HepG2 (cell line): ENCODE data around the gene ALDH4A1. TPM values are rescaled to one million over a fixed set of nuclear protein-coding genes. Genes with fewer than 3 reads are reported as not detected.
A peak's percentile ranks its signal among the peaks of the same experiment; 100 is the strongest.

Experiments used
- ARNT2 ChIP-seq: sonication (generic); formaldehyde crosslinking; IDR thresholded peaks from 2 replicates; pipeline ENCODE4 v1.8.0; 2022; ENCODE audit warnings: mild to moderate bottlenecking, low read depth, missing genetic modification reagents, moderate library complexity
- ATAD3A ChIP-seq: sonication (generic); formaldehyde crosslinking; IDR thresholded peaks from 2 replicates; pipeline ENCODE4 v1.4.0; 2020; ENCODE audit warnings: missing genetic modification reagents
- BCL6 ChIP-seq: IDR thresholded peaks from 2 replicates; pipeline ENCODE4 v1.6.1; 2016; ENCODE audit warnings: missing genetic modification reagents, missing compliant biosample characterization
- BORCS8-MEF2B ChIP-seq: sonication (generic); formaldehyde crosslinking; IDR thresholded peaks from 2 replicates; pipeline ENCODE4 v1.8.0; 2022; ENCODE audit warnings: mild to moderate bottlenecking, missing genetic modification reagents
- GATAD1 ChIP-seq: IDR thresholded peaks from 2 replicates; pipeline ENCODE4 v1.6.1; 2016; ENCODE audit warnings: missing genetic modification reagents, missing compliant biosample characterization
- HCFC1 ChIP-seq: fragments of 150-350 bp; IDR thresholded peaks from 2 replicates; pipeline ENCODE4 v1.6.1; 2014; ENCODE audit warnings: low read depth, low read length
- HOXA5 ChIP-seq: sonication (generic); formaldehyde crosslinking; IDR thresholded peaks from 2 replicates; pipeline ENCODE4 v1.4.0; 2020; ENCODE audit warnings: missing genetic modification reagents
- MAFK ChIP-seq, 2 experiments: IDR thresholded peaks in 1 of 2; conservative IDR thresholded peaks in 1 of 2; 2 replicates each; pipeline ENCODE4 v1.6.1; 2011; ENCODE audit warnings: improper control_type of control experiment in 2 of 2, low read length in 2 of 2
- MXD4 ChIP-seq: IDR thresholded peaks from 2 replicates; pipeline ENCODE4 v1.6.1; 2016; ENCODE audit warnings: mild to moderate bottlenecking, missing biosample characterization, missing genetic modification reagents
- NFE2 ChIP-seq: sonication (generic); formaldehyde crosslinking; IDR thresholded peaks from 2 replicates; pipeline ENCODE4 v1.4.0; 2020; ENCODE audit warnings: missing genetic modification reagents
- NFE2L1 ChIP-seq: sonication (generic); formaldehyde crosslinking; IDR thresholded peaks from 2 replicates; pipeline ENCODE4 v1.4.0; 2020; ENCODE audit warnings: missing genetic modification reagents, mild to moderate bottlenecking, borderline replicate concordance
- SSRP1 ChIP-seq: IDR thresholded peaks from 2 replicates; pipeline ENCODE4 v1.6.1; 2016; ENCODE audit warnings: control low read depth
- STAT5B ChIP-seq: sonication (generic); formaldehyde crosslinking; IDR thresholded peaks from 2 replicates; pipeline ENCODE4 v1.4.0; 2020; ENCODE audit warnings: missing genetic modification reagents
- TAF15 ChIP-seq: fragments of 200-400 bp; formaldehyde crosslinking; IDR thresholded peaks from one replicate; pipeline ENCODE4 v1.6.1; 2018; ENCODE audit warnings: mild to moderate bottlenecking, low read depth, low read length; ENCODE audit not compliant: poor library complexity, severe bottlenecking
- YEATS4 ChIP-seq: sonication (generic); formaldehyde crosslinking; IDR thresholded peaks from 2 replicates; pipeline ENCODE4 v1.4.0; 2020; ENCODE audit warnings: missing genetic modification reagents, borderline replicate concordance
- ZMYM2 ChIP-seq: sonication (generic); formaldehyde crosslinking; IDR thresholded peaks from 2 replicates; pipeline ENCODE4 v1.8.0; 2022; ENCODE audit warnings: mild to moderate bottlenecking, missing genetic modification reagents
- ZNF17 ChIP-seq: sonication (generic); formaldehyde crosslinking; IDR thresholded peaks from 2 replicates; pipeline ENCODE4 v1.5.0; 2020; ENCODE audit warnings: mild to moderate bottlenecking, missing genetic modification reagents
- ZNF530 ChIP-seq: sonication (generic); formaldehyde crosslinking; IDR thresholded peaks from 2 replicates; pipeline ENCODE4 v1.5.0; 2020; ENCODE audit warnings: low read depth, mild to moderate bottlenecking, missing genetic modification reagents
- ZNF570 ChIP-seq: sonication (generic); formaldehyde crosslinking; IDR thresholded peaks from 2 replicates; pipeline ENCODE4 v1.4.0; 2020; ENCODE audit warnings: mild to moderate bottlenecking, missing genetic modification reagents, borderline replicate concordance
- ZNF607 ChIP-seq: sonication (generic); formaldehyde crosslinking; IDR thresholded peaks from 2 replicates; pipeline ENCODE4 v1.5.1; 2020; ENCODE audit warnings: missing genetic modification reagents, mild to moderate bottlenecking, borderline replicate concordance
- polyA plus RNA-seq, 8 experiments: library from polyadenylated mRNA; depleted of rRNA in 3 of 8; stranded (reverse) in 7 of 8; unstranded in 1 of 8; fragments of >200 nt; fragmentation: Illumina TruSeq in 4 of 8; extraction: Trizol in 4 of 8; gene quantifications; 2 replicates each; pipeline versions ENCODE4 v1.2.1 to v1.2.3, GENCODE V29; 2011 to 2016; ENCODE audit warnings: low read depth in 4 of 8, missing spikeins in 1 of 8, mixed read lengths in 1 of 8; ENCODE audit not compliant: insufficient read depth in 1 of 8
- total RNA-seq, 5 experiments: library from RNA; depleted of rRNA; stranded (reverse); fragments of >200 nt; fragmentation: Illumina TruSeq; extraction: Trizol; gene quantifications; 2 replicates each; pipeline ENCODE4 v1.2.3, GENCODE V29; 2016; ENCODE audit warnings: low read depth in 1 of 5
- TF ChIP-seq, protein P1 (sequence below): sonication (generic); formaldehyde crosslinking; IDR thresholded peaks from 2 replicates; pipeline ENCODE4 v1.8.1; 2023; ENCODE audit warnings: mild to moderate bottlenecking, missing genetic modification reagents
- TF ChIP-seq, protein P2 (sequence below): sonication (generic); formaldehyde crosslinking; IDR thresholded peaks from 2 replicates; pipeline ENCODE4 v1.5.0; 2020; ENCODE audit warnings: mild to moderate bottlenecking, missing genetic modification reagents, borderline replicate concordance

The ALDH4A1 gene
- total and polyA plus RNA-seq, 2 of the 13 experiments (the other 11 are each of a cell fraction or from before 2014, with no cell fraction given), result 76.4 to 240 TPM

DNA sequence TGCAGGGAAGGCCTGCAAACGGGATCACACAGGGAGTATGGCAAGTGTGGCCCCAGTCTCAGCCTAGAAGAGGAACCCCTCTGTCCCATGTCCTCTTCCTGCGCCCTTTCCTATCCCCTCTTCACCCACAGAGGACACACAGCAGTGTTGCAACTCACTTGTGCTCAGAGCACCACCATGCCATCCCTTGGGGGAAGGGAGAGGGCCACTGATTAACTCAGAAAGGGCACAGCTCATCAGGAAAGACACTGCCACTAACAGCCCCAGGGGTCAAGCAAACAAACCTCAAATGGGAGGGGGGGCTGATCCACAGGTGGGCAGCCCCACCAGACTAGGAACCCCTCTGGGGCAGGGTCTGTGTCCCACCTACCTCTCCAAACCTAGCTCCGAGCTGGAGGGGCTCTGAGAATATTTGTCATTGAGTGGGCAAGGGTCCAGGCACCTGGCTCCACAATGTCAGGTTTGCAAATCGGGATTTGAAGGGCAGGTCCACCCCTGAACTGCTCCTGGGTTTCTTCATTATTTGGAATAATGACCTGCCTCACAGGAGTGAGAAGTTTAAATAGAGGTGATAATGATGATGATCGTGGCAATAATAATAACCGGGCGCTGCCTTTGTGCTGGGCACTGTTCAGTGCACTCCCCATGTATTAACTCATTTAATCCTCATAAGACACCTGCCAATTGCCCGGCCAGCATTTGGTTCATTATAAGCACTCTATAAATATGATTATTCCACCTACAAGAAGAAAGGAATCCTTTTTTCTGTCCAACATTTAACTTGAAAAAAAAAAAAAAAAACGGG is 1.0 kb downstream of the ALDH4A1 start (continued):
- TF ChIP-seq NFE2L1 (CRISPR knock-in tag) (no peak), ATAD3A (CRISPR knock-in tag) (no peak), YEATS4 (peak; percentile 55; the same call in 1 of the 2 replicates), STAT5B (CRISPR knock-in tag) (no peak), BORCS8-MEF2B (no peak), ZNF17 (CRISPR knock-in tag) (no peak), HOXA5 (0 out of 2 replicates have a peak, but pooled peaks have one; percentile 37), HCFC1 (no peak), MXD4 (CRISPR knock-in tag) (peak; percentile 53; the same call in 1 of the 2 replicates), TAF15 (no peak), NFE2 (CRISPR knock-in tag) (no peak), ZMYM2 (no peak), ZNF530 (CRISPR knock-in tag) (no peak), SSRP1 (CRISPR knock-in tag) (0 out of 2 replicates have a peak, but pooled peaks have one; percentile 67), ARNT2 (no peak), GATAD1 (CRISPR knock-in tag) (peak; percentile 58), MAFK (conservative IDR thresholded peaks at IDR 0.05 in 1 of 2, IDR thresholded peaks at IDR 0.05 in 1 of 2; ENCODE audit: low read length in 2 of 2) (no peak), ZNF607 (no peak), BCL6 (CRISPR knock-in tag) (peak; percentile 85), ZNF570 (no peak)
- TF ChIP-seq, protein P1, sequence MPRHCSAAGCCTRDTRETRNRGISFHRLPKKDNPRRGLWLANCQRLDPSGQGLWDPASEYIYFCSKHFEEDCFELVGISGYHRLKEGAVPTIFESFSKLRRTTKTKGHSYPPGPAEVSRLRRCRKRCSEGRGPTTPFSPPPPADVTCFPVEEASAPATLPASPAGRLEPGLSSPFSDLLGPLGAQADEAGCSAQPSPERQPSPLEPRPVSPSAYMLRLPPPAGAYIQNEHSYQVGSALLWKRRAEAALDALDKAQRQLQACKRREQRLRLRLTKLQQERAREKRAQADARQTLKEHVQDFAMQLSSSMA (CRISPR knock-in tag), result no peak
- TF ChIP-seq, protein P2, sequence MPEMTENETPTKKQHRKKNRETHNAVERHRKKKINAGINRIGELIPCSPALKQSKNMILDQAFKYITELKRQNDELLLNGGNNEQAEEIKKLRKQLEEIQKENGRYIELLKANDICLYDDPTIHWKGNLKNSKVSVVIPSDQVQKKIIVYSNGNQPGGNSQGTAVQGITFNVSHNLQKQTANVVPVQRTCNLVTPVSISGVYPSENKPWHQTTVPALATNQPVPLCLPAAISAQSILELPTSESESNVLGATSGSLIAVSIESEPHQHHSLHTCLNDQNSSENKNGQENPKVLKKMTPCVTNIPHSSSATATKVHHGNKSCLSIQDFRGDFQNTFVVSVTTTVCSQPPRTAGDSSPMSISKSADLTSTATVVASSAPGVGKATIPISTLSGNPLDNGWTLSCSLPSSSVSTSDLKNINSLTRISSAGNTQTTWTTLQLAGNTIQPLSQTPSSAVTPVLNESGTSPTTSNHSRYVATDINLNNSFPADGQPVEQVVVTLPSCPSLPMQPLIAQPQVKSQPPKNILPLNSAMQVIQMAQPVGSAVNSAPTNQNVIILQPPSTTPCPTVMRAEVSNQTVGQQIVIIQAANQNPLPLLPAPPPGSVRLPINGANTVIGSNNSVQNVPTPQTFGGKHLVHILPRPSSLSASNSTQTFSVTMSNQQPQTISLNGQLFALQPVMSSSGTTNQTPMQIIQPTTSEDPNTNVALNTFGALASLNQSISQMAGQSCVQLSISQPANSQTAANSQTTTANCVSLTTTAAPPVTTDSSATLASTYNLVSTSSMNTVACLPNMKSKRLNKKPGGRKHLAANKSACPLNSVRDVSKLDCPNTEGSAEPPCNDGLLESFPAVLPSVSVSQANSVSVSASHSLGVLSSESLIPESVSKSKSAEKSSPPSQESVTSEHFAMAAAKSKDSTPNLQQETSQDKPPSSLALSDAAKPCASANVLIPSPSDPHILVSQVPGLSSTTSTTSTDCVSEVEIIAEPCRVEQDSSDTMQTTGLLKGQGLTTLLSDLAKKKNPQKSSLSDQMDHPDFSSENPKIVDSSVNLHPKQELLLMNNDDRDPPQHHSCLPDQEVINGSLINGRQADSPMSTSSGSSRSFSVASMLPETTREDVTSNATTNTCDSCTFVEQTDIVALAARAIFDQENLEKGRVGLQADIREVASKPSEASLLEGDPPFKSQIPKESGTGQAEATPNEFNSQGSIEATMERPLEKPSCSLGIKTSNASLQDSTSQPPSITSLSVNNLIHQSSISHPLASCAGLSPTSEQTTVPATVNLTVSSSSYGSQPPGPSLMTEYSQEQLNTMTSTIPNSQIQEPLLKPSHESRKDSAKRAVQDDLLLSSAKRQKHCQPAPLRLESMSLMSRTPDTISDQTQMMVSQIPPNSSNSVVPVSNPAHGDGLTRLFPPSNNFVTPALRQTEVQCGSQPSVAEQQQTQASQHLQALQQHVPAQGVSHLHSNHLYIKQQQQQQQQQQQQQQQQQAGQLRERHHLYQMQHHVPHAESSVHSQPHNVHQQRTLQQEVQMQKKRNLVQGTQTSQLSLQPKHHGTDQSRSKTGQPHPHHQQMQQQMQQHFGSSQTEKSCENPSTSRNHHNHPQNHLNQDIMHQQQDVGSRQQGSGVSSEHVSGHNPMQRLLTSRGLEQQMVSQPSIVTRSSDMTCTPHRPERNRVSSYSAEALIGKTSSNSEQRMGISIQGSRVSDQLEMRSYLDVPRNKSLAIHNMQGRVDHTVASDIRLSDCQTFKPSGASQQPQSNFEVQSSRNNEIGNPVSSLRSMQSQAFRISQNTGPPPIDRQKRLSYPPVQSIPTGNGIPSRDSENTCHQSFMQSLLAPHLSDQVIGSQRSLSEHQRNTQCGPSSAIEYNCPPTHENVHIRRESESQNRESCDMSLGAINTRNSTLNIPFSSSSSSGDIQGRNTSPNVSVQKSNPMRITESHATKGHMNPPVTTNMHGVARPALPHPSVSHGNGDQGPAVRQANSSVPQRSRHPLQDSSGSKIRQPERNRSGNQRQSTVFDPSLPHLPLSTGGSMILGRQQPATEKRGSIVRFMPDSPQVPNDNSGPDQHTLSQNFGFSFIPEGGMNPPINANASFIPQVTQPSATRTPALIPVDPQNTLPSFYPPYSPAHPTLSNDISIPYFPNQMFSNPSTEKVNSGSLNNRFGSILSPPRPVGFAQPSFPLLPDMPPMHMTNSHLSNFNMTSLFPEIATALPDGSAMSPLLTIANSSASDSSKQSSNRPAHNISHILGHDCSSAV (CRISPR knock-in tag), result no peak
